ENCODE data around the gene LMAN1.

- TF ChIP-seq POLR2A (IDR thresholded peaks at IDR 0.05; ENCODE audit: low read depth, low read length) (no peak), CTCF (conservative IDR thresholded peaks at IDR 0.05; ENCODE audit: low read depth, low read length) (peak; percentile 80), RAD21 (IDR thresholded peaks at IDR 0.05; ENCODE audit: low read length) (peak; percentile 73)
Measured at GRCh38 chr18:59308248-59308937, 50.7 kb downstream of the LMAN1 start.
